ENCODE data around the gene BLM.

DNA sequence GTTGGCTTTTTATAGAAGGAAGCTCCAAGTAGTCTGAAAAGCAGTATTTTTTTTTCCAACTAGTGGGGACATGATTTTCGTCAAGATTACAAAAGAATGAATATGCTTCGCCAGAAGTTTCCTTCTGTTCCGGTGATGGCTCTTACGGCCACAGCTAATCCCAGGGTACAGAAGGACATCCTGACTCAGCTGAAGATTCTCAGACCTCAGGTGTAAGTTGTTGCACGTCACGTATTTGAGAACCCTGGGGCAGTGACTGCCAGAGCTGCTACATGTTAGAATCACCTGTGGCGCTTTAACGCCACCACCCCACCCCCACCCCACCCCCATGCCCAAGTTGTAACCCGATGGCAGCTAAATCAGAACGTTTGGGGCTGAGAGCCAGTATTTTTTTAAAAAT is 52.2 kb downstream of the BLM start:
- TF ChIP-seq, protein P1, sequence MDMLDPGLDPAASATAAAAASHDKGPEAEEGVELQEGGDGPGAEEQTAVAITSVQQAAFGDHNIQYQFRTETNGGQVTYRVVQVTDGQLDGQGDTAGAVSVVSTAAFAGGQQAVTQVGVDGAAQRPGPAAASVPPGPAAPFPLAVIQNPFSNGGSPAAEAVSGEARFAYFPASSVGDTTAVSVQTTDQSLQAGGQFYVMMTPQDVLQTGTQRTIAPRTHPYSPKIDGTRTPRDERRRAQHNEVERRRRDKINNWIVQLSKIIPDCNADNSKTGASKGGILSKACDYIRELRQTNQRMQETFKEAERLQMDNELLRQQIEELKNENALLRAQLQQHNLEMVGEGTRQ (IDR thresholded peaks at IDR 0.05): no peak
- no peak for TF ChIP-seq RAD21 (conservative IDR thresholded peaks at IDR 0.05 in 1 of 2, IDR thresholded peaks at IDR 0.05 in 1 of 2)
- TF ChIP-seq, protein P2, sequence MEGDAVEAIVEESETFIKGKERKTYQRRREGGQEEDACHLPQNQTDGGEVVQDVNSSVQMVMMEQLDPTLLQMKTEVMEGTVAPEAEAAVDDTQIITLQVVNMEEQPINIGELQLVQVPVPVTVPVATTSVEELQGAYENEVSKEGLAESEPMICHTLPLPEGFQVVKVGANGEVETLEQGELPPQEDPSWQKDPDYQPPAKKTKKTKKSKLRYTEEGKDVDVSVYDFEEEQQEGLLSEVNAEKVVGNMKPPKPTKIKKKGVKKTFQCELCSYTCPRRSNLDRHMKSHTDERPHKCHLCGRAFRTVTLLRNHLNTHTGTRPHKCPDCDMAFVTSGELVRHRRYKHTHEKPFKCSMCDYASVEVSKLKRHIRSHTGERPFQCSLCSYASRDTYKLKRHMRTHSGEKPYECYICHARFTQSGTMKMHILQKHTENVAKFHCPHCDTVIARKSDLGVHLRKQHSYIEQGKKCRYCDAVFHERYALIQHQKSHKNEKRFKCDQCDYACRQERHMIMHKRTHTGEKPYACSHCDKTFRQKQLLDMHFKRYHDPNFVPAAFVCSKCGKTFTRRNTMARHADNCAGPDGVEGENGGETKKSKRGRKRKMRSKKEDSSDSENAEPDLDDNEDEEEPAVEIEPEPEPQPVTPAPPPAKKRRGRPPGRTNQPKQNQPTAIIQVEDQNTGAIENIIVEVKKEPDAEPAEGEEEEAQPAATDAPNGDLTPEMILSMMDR (IDR thresholded peaks at IDR 0.05): no peak
- TF ChIP-seq POLR2A (IDR thresholded peaks at IDR 0.05; ENCODE audit: low read length): no peak
- TF ChIP-seq HOXB5 (CRISPR knock-in tag; IDR thresholded peaks at IDR 0.05): no peak
- TF ChIP-seq, protein P3, sequence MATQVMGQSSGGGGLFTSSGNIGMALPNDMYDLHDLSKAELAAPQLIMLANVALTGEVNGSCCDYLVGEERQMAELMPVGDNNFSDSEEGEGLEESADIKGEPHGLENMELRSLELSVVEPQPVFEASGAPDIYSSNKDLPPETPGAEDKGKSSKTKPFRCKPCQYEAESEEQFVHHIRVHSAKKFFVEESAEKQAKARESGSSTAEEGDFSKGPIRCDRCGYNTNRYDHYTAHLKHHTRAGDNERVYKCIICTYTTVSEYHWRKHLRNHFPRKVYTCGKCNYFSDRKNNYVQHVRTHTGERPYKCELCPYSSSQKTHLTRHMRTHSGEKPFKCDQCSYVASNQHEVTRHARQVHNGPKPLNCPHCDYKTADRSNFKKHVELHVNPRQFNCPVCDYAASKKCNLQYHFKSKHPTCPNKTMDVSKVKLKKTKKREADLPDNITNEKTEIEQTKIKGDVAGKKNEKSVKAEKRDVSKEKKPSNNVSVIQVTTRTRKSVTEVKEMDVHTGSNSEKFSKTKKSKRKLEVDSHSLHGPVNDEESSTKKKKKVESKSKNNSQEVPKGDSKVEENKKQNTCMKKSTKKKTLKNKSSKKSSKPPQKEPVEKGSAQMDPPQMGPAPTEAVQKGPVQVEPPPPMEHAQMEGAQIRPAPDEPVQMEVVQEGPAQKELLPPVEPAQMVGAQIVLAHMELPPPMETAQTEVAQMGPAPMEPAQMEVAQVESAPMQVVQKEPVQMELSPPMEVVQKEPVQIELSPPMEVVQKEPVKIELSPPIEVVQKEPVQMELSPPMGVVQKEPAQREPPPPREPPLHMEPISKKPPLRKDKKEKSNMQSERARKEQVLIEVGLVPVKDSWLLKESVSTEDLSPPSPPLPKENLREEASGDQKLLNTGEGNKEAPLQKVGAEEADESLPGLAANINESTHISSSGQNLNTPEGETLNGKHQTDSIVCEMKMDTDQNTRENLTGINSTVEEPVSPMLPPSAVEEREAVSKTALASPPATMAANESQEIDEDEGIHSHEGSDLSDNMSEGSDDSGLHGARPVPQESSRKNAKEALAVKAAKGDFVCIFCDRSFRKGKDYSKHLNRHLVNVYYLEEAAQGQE (IDR thresholded peaks at IDR 0.05): no peak
- no peak for TF ChIP-seq CHD4 (IDR thresholded peaks at IDR 0.05; ENCODE audit: borderline replicate concordance)
- TF ChIP-seq CEBPB (IDR thresholded peaks at IDR 0.05): no peak
- TF ChIP-seq, protein P4, sequence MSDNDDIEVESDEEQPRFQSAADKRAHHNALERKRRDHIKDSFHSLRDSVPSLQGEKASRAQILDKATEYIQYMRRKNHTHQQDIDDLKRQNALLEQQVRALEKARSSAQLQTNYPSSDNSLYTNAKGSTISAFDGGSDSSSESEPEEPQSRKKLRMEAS (IDR thresholded peaks at IDR 0.05): no peak
- TF ChIP-seq EP300 (IDR thresholded peaks at IDR 0.05): no peak
- no peak for TF ChIP-seq RFX5 (IDR thresholded peaks at IDR 0.05)
- TF ChIP-seq ZC3H11A (IDR thresholded peaks at IDR 0.05): no peak
- TF ChIP-seq KDM1A (IDR thresholded peaks at IDR 0.05; ENCODE audit: low read depth): no peak
- no peak for TF ChIP-seq SREBF2 (IDR thresholded peaks at IDR 0.05)
